Prostate gland (tissue), 2 donors: ENCODE measurements around the gene TMEM38A. TPM values are rescaled to one million over a fixed set of nuclear protein-coding genes. Genes with fewer than 3 reads are reported as not detected.
"Not testable (repeated sequence)": the region's sequence is repeated elsewhere in the genome, so short reads cannot be mapped to it uniquely, and the experiment has no call there.

Source experiments
- DNase-seq: peaks from one replicate; pipeline ENCODE4 v3.0.0-alpha.2; 2019; ENCODE audit warnings: low spot score
- H3K27ac ChIP-seq, 2 donors: fragments of 200-600 bp; sonication (generic); 2 replicates each; pipeline ENCODE4 v1.5.1; 2017 to 2019
- H3K27me3 ChIP-seq: fragments of 200-600 bp; sonication (generic); replicated peaks from 2 replicates; pipeline ENCODE4 v1.5.1; 2019; ENCODE audit not compliant: insufficient read depth
- H3K36me3 ChIP-seq, 2 donors: fragments of 200-600 bp; sonication (generic); 1 replicate in 1 of 2; 2 replicates in 1 of 2; pipeline versions ENCODE4 v1.5.1 to v1.8.1; 2017 to 2019
- H3K4me1 ChIP-seq: fragments of 200-600 bp; sonication (generic); replicated peaks from 2 replicates; pipeline ENCODE4 v1.5.1; 2019
- H3K4me3 ChIP-seq, 2 donors: fragments of 200-600 bp; sonication (generic); 2 replicates each; pipeline ENCODE4 v1.5.1; 2017 to 2019
- H3K9me3 ChIP-seq: fragments of 200-600 bp; sonication (generic); 2 replicates; pipeline ENCODE4 v1.5.1; 2017
- CTCF ChIP-seq, 4 experiments: fragments of 200-600 bp in 2 of 4; fragments of 450-650 bp in 2 of 4; sonication (generic) in 2 of 4; IDR thresholded peaks; 1 replicate in 3 of 4; 2 replicates in 1 of 4; pipeline ENCODE4 v1.5.1; 2016 to 2019; ENCODE audit warnings: antibody characterized with exemption in 4 of 4, mild to moderate bottlenecking in 2 of 4, moderate library complexity in 2 of 4
- POLR2A ChIP-seq: fragments of 450-650 bp; IDR thresholded peaks from one replicate; pipeline ENCODE4 v1.6.1; 2016; ENCODE audit warnings: antibody characterized with exemption, mild to moderate bottlenecking
- POLR2AphosphoS5 ChIP-seq: sonication (generic); formaldehyde crosslinking; IDR thresholded peaks from one replicate; pipeline ENCODE4 v1.6.1; 2017; ENCODE audit warnings: antibody characterized with exemption
- WGBS: methylation state at CpG from one replicate; pipeline ENCODE4 v1.1.5; 2018; 5-methylcytosine and 5-hydroxymethylcytosine counted together
- intact Hi-C: fragments of 100-400 bp; cut with DNase I; formaldehyde crosslinking; loops from one replicate; pipeline ENCODE4 v1.14.2; 2022
- total RNA-seq, 2 donors: library from RNA; depleted of rRNA; stranded (reverse); fragments of >200 nt; gene quantifications; one replicate each; pipeline ENCODE4 v1.1.0, GENCODE V29; 2016

The TMEM38A gene
- total RNA-seq, 2 donors from 2014 or later: 11.7 to 20.6 TPM

- no peak overlapping the region for H3K4me3 ChIP-seq
- no peaks in the 10 kb centered on the region for H3K27me3 ChIP-seq
- WGBS: 20% methylated on average over 14 of the region's 14 CpGs
- H3K4me1 ChIP-seq: no peaks in the 10 kb centered on the region
- no peaks in the 10 kb centered on the region for H3K36me3 ChIP-seq
- H3K9me3 ChIP-seq: no peaks in the 10 kb centered on the region
- H3K27ac ChIP-seq: no peak overlapping the region
- intact Hi-C loops: loop anchor here (5.0 to 10.0 kb wide), 2 partner anchors 58 to 340 kb away; no protein-coding TSS in a partner anchor
- DNase-seq: peak; percentile 46
- peak; percentile 25 for TF ChIP-seq POLR2AphosphoS5
- TF ChIP-seq CTCF (IDR thresholded peaks at IDR 0.05): peak; percentile 79 to 92 (median 86)
- TF ChIP-seq POLR2A: no peak
These were observed 53.9 kb downstream of the TMEM38A start for GRCh38 chr19:16714702-16715287.

- no peaks in the 10 kb centered on the region for H3K36me3 ChIP-seq
- no peak overlapping the region for H3K4me3 ChIP-seq
- no peaks in the 10 kb centered on the region for H3K27me3 ChIP-seq
- WGBS: 81% methylated on average over 3 of the region's 3 CpGs
- no peak overlapping the region for H3K27ac ChIP-seq
- DNase-seq: no peak
- H3K9me3 ChIP-seq: no peaks in the 10 kb centered on the region
- TF ChIP-seq POLR2AphosphoS5 (no peak), POLR2A (no peak), CTCF (IDR thresholded peaks at IDR 0.05) (no peak)
- intact Hi-C loops: loop anchor here (10.0 kb wide), 1 partner anchor 339 kb away; no protein-coding TSS in a partner anchor
- H3K4me1 ChIP-seq: no peaks in the 10 kb centered on the region
These were observed 54.7 kb downstream of the TMEM38A start for GRCh38 chr19:16715611-16716010.

DNA sequence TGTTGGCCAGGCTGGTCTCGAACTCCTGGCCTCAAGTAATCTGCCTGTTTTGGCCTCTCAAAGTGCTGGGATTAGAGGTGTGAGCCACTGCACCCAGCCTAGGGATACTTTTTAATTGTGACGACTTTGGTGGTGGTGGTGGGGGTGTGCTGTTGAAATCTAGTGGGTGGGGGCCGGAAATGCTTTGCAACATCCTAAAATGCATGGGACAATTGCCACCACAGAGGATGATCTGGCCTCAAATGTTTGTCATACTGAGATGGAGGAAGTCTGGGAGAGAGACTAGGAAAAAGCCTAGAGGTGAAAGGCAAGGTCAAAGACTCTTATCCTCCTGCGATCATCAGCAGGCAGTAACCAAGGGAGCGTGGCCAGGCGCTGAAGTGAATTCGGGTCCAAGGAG is 60.1 kb downstream of the TMEM38A start:
- Histone ChIP-seq H3K36me3 (no peaks in the 10 kb centered on the region), H3K27me3 (no peaks in the 10 kb centered on the region), H3K27ac (peak overlapping the region; percentile 82 to 85), H3K9me3 (no peaks in the 10 kb centered on the region), H3K4me3 (peak overlapping the region; percentile 12 to 23), H3K4me1 (no peaks in the 10 kb centered on the region)
- TF ChIP-seq CTCF (IDR thresholded peaks at IDR 0.05): no peak
- TF ChIP-seq POLR2A: no peak
- no peak for TF ChIP-seq POLR2AphosphoS5
- DNase-seq: no peak
- intact Hi-C loops: loop anchor here (5.0 kb wide), 1 partner anchor 41 kb away; no protein-coding TSS in a partner anchor
- WGBS: 57% methylated on average over 7 of the region's 7 CpGs

- intact Hi-C loops: loop anchor here (5.0 kb wide), 1 partner anchor 40 kb away; no protein-coding TSS in a partner anchor
- Histone ChIP-seq H3K4me3 (no peak overlapping the region), H3K27me3 (no peaks in the 10 kb centered on the region), H3K9me3 (no peaks in the 10 kb centered on the region), H3K36me3 (no peaks in the 10 kb centered on the region), H3K27ac (no peak overlapping the region), H3K4me1 (peaks cover 7% of the 10 kb centered on the region)
- WGBS: 66% methylated on average over 3 of the region's 3 CpGs
- no peak for DNase-seq
- no peak for TF ChIP-seq POLR2AphosphoS5
- no peak for TF ChIP-seq CTCF (IDR thresholded peaks at IDR 0.05)
- no peak for TF ChIP-seq POLR2A
These were observed 61.7 kb downstream of the TMEM38A start for GRCh38 chr19:16722591-16722990.

DNA sequence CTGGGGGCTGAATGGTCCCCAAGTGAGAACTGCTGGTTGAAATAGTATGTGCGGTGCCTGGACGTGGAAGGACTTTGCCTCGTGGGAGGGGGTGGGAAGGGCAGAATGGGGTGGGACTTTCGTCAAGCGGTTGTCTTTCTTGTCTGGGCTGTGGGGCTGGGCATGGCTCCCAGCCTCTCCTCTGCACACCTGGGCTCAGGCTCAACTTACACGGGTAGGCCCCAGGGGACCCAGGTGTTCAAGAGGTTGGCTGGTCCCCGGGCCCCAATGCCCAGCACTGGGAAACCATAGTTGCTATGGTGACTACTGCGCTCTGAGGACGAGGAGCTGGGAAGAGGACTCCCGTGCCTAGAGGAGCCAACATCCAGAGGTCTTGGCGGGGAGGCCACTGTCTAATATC is 66.0 kb downstream of the TMEM38A start:
- TF ChIP-seq POLR2A: no peak
- no peak for TF ChIP-seq POLR2AphosphoS5
- no peak for TF ChIP-seq CTCF (IDR thresholded peaks at IDR 0.05)
- peak overlapping the region; percentile 13 to 43 for H3K27ac ChIP-seq
- no peak overlapping the region for H3K4me3 ChIP-seq
- no peaks in the 10 kb centered on the region for H3K27me3 ChIP-seq
- peaks cover 7% of the 10 kb centered on the region for H3K4me1 ChIP-seq
- no peak for DNase-seq
- no peaks in the 10 kb centered on the region for H3K9me3 ChIP-seq
- WGBS: 38% methylated on average over 11 of the region's 11 CpGs
- H3K36me3 ChIP-seq: no peaks in the 10 kb centered on the region
- intact Hi-C loops: no loop called here

- not testable (repeated sequence) for H3K27me3 ChIP-seq, DNase-seq, H3K36me3 ChIP-seq, H3K4me1 ChIP-seq, H3K9me3 ChIP-seq, H3K4me3 ChIP-seq
- H3K27ac ChIP-seq: peak overlapping the region; percentile 89 to 90
- 94% methylated on average over 4 of the region's 4 CpGs for WGBS
- intact Hi-C loops: loop anchor here (10.0 kb wide), 1 partner anchor 89 kb away; the partner anchor contains the start of gene SIN3B
These were observed 74.8 kb downstream of the TMEM38A start for GRCh38 chr19:16735650-16736266.
